Activated CD4-positive, alpha-beta T cell treated with anti-CD3 and anti-CD28 coated beads for 36 hours (primary cell): Measurements from ENCODE around the gene ADAP1. TPM values are rescaled to one million over a fixed set of nuclear protein-coding genes. Genes with fewer than 3 reads are reported as not detected.

Source experiments
- ATAC-seq: fragments of 200-7000 bp; cut with Tn5 transposase; one replicate; pipeline ENCODE4 v1.10.0; 2021; ENCODE audit warnings: mild to moderate bottlenecking, moderate library complexity
- CTCF ChIA-PET: fragments of 350-600 bp; sonication (Branson Sonifier 250); formaldehyde crosslinking; loops from one replicate; lab custom pipeline; 2021; ENCODE audit warnings: antibody characterized with exemption; lab: Charles Lee
- POLR2A ChIA-PET: fragments of 350-600 bp; sonication (Branson Sonifier 250); formaldehyde crosslinking; loops from one replicate; lab custom pipeline; 2021; ENCODE audit warnings: antibody characterized with exemption, inconsistent platforms; lab: Charles Lee
- DNase-seq: peaks from one replicate; pipeline ENCODE4 v3.0.0-alpha.2; 2020
- H3K27ac Mint-ChIP-seq: one replicate; pipeline ENCODE4 v1.8.0; 2021; ENCODE audit warnings: mixed read lengths
- H3K27me3 Mint-ChIP-seq: one replicate; pipeline ENCODE4 v1.8.0; 2021; ENCODE audit warnings: mixed read lengths
- H3K36me3 Mint-ChIP-seq: one replicate; pipeline ENCODE4 v1.8.0; 2021; ENCODE audit warnings: low read depth, mixed read lengths
- H3K4me1 Mint-ChIP-seq: one replicate; pipeline ENCODE4 v1.8.0; 2021; ENCODE audit warnings: mixed read lengths
- H3K4me3 Mint-ChIP-seq: one replicate; pipeline ENCODE4 v1.8.0; 2021; ENCODE audit warnings: mild to moderate bottlenecking, moderate library complexity, mixed read lengths
- H3K9me3 Mint-ChIP-seq: one replicate; pipeline ENCODE4 v1.8.0; 2021; ENCODE audit warnings: low read depth, mixed read lengths
- intact Hi-C, 2 experiments: fragments of 100-400 bp; cut with DNase I in 1 of 2; cut with micrococcal nuclease in 1 of 2; formaldehyde crosslinking; loops; one replicate each; pipeline versions ENCODE4 v1.14.2 to v1.15.1; 2022 to 2024; cut with DNase I, micrococcal nuclease
- total RNA-seq, 2 experiments: library from RNA; stranded (reverse); gene quantifications; one replicate each; pipeline ENCODE4 v1.2.3, GENCODE V29; 2021

The ADAP1 gene
- total RNA-seq, 2 experiments from 2014 or later = 13.1 to 14.8 TPM

DNA sequence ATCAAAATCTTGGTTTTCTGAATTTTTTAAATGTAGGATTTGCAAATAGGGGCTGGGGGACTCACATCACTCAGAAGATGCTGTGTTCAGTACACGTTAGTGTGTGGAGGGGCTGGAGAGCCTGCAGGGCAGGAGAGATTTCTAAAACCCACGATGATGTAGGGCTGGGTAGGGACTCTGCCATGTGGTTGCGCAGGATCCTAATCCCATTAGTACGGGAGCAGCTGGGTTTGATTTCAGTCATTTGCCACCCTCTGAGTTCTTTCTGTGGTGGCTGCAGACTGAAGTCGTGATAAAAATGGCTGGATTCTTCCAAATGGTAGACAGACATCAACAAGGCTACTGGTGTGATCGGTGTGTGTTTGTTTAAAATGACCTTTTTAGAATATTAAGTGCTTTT, 92.3 kb downstream of the ADAP1 start:
- peaks cover 57% of the 10 kb centered on the region for H3K36me3 Mint-ChIP-seq
- H3K4me1 Mint-ChIP-seq = no peaks in the 10 kb centered on the region
- H3K27ac Mint-ChIP-seq = peak overlapping the region; percentile 10
- DNase-seq (no peak), ATAC-seq (no peak)
- POLR2A ChIA-PET = no interaction called here
- no peaks in the 10 kb centered on the region for H3K27me3 Mint-ChIP-seq
- intact Hi-C loops = no loop called here
- H3K9me3 Mint-ChIP-seq = no peaks in the 10 kb centered on the region
- CTCF ChIA-PET = no interaction called here
- H3K4me3 Mint-ChIP-seq = no peak overlapping the region

DNA sequence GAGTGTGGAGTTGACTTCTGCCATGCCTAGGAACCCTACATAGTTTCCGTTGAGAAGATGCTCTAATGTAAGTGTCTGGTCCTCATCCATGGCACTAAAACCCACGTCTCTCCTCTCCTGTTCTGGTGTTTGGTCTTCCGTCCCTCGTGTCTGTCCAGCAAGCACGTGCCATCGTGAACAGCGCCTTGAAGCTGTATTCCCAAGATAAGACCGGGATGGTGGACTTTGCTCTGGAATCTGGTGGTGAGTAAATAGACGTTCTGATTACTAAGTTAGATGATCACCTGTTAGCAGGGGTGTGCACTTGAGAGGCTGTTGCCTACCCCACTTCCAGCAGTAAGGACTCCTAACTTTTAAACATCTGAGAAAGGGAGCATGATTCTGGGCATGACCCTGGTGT, 93.3 kb downstream of the ADAP1 start:
- intact Hi-C loops = no loop called here
- no peak for DNase-seq
- Mint-ChIP-seq H3K36me3 (peaks cover 58% of the 10 kb centered on the region), H3K4me1 (no peaks in the 10 kb centered on the region), H3K4me3 (no peak overlapping the region), H3K27me3 (no peaks in the 10 kb centered on the region), H3K27ac (no peak overlapping the region), H3K9me3 (no peaks in the 10 kb centered on the region)
- ATAC-seq = no peak
- ChIA-PET CTCF (no interaction called here), POLR2A (no interaction called here)

- POLR2A ChIA-PET = no interaction called here
- peaks cover 56% of the 10 kb centered on the region for H3K36me3 Mint-ChIP-seq
- H3K4me1 Mint-ChIP-seq = no peaks in the 10 kb centered on the region
- H3K9me3 Mint-ChIP-seq = no peaks in the 10 kb centered on the region
- no peak overlapping the region for H3K4me3 Mint-ChIP-seq
- DNase-seq = no peak
- no peak for ATAC-seq
- no peak overlapping the region for H3K27ac Mint-ChIP-seq
- intact Hi-C loops = no loop called here
- H3K27me3 Mint-ChIP-seq = no peaks in the 10 kb centered on the region
- CTCF ChIA-PET = no interaction called here
Observed at GRCh38 chr7:860149-860548, 94.3 kb downstream of the ADAP1 start.

DNA sequence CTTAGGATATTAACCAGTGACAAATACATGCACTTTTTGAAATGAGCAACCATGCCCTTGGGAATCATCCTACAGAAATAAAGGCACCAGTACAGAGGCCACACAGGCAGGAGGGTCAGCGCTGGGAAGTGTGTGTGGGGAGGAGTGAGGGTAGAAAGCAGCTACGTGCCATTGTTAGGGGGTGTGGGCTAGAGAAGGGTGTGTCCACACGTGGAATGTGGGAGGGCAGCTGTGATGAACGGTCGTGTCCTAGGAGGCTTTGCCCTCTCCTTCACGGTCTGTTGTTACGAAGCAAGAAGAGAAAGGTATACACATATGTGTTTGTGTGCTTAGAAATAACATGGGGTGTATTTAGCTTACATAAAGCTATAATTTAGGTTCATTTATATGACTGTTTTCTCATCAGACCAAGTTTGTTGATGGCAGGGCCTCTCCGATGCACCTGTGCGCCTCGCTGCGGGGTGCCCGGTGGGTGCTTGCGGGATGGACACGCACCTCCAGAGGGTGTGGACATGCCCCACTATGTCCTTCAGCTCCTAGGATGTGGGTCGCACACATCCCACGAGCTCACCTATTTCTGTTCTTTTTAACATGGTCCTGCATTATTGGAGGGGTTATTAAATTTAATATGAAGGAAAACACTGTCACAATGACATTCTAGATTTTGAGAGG, 95.0 kb downstream of the ADAP1 start:
- ATAC-seq = no peak
- no peaks in the 10 kb centered on the region for H3K27me3 Mint-ChIP-seq
- POLR2A ChIA-PET = no interaction called here
- intact Hi-C loops = no loop called here
- CTCF ChIA-PET = no interaction called here
- H3K4me3 Mint-ChIP-seq = no peak overlapping the region
- H3K9me3 Mint-ChIP-seq = no peaks in the 10 kb centered on the region
- peaks cover 56% of the 10 kb centered on the region for H3K36me3 Mint-ChIP-seq
- no peak for DNase-seq
- no peaks in the 10 kb centered on the region for H3K4me1 Mint-ChIP-seq
- no peak overlapping the region for H3K27ac Mint-ChIP-seq

GRCh38 chr7:857661-858060, 96.8 kb downstream of the ADAP1 start:
- Mint-ChIP-seq H3K27me3 (no peaks in the 10 kb centered on the region), H3K4me3 (no peak overlapping the region)

DNA sequence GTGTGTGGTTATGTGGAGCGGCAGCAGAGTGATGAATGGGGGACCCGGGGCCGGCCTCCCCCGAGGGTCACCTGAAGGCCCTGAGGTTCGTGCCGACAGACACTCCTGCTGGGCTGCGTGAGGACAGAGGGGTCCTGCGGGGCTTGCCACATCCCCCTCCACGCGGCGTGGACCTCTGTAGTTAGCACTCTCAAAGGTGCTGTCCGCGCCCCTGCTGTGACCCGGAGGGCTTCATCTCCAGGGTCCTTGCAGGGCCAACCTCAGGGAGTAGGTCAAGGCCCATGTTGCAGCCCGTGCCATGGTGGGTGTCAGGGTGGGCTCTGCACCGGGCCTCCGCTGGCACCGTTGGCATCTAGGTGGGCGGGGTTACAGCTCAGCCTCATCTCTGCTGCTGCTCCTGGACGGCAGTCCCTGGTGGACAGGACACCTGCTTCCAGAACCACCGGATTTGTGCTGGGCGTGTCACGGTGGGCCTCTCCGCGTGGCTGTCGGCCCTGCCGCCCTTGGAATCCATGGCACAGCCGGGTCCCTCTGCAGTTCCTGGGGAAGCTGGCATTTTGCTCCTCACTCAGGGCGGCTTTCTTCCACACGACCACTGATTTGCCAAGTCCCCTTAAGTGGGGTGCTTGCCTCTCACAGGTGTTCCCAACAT, 97.9 kb downstream of the ADAP1 start:
- ATAC-seq (no peak), DNase-seq (no peak)
- intact Hi-C loops = no loop called here
- ChIA-PET CTCF (no interaction called here), POLR2A (no interaction called here)
- Mint-ChIP-seq H3K36me3 (peaks cover 47% of the 10 kb centered on the region), H3K27me3 (no peaks in the 10 kb centered on the region), H3K9me3 (no peaks in the 10 kb centered on the region), H3K27ac (no peak overlapping the region), H3K4me1 (no peaks in the 10 kb centered on the region), H3K4me3 (no peak overlapping the region)

More at GRCh38 chr7:857661-858060, 96.8 kb downstream of the ADAP1 start:
- intact Hi-C loops = no loop called here
- ChIA-PET CTCF (interaction anchor here (0.7 kb wide), 1 partner anchor 192 kb away, joined by 3 read pairs; no protein-coding TSS in a partner anchor), POLR2A (no interaction called here)
- no peaks in the 10 kb centered on the region for H3K9me3 Mint-ChIP-seq
- peaks cover 52% of the 10 kb centered on the region for H3K36me3 Mint-ChIP-seq
- DNase-seq (no peak), ATAC-seq (no peak)
- no peak overlapping the region for H3K27ac Mint-ChIP-seq
- no peaks in the 10 kb centered on the region for H3K4me1 Mint-ChIP-seq

DNA sequence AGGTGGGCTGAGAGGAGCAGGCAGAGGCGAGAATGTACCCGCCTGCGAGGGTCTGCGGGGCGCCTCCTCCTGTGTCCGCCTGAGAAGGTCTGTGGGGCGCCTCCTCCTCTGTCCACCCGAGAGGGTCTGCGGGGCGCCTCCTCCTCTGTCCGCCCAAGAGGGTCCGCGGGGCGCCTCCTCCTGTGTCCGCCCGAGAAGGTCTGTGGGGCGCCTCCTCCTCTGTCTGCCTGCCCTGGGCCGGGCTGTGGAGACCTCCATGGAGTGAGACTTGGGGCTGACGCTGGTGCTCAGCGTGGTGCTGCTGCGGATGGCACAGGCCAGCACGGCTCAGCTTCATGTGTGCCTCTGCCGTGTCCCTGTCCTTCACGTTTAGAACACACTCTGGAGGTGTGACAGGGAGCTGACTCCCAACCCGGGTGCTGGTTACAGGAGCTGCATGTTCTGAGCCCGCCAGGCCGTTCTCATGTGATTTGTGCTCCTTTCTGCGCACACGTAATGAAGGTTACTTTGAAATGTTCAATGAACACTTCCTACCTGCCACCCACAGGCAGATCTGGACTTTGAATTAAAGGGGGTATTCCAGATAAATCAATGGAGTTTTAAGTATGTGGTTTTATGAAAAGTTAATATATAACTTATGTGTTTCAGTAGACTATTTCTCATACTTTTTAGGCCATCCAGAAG, 98.7 kb downstream of the ADAP1 start:
- H3K4me3 Mint-ChIP-seq = no peak overlapping the region
- intact Hi-C loops = no loop called here
- no peaks in the 10 kb centered on the region for H3K27me3 Mint-ChIP-seq
- H3K9me3 Mint-ChIP-seq = no peaks in the 10 kb centered on the region
- no peak for DNase-seq
- H3K36me3 Mint-ChIP-seq = peaks cover 42% of the 10 kb centered on the region
- ChIA-PET CTCF (no interaction called here), POLR2A (no interaction called here)
- no peak overlapping the region for H3K27ac Mint-ChIP-seq
- ATAC-seq = no peak
- H3K4me1 Mint-ChIP-seq = no peaks in the 10 kb centered on the region

DNA sequence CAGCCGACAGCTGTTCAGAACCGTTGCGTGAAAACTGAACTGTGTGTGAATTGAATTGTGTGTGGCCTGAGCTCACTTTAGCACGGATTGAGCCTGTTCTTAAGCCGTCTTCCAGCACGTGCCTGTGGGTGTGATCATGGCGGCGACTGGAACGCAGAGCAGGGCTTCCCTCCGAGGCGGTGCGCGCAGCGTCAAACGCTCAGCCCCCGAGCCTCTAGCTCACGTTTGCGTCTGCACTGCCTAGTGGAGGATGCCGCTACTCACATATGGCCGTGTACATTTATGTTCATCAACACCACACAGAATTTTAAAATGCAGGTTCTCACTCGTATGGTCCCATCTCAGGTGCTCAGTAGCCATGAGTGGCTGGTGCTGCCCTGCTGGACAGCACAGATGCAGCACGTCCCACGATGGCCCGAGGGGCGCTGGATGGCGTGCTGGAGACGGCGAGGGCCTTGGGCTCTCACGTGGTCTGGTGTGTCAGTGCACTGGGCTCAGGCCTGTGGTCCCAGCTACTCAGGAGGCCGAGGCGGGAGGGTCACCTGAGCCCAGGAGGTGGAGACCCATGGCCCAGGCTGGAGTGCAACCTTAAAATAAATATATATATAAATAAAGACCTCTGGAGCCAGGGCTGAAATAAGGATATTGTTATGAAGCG, 100.2 kb downstream of the ADAP1 start:
- ChIA-PET POLR2A (no interaction called here), CTCF (no interaction called here)
- H3K4me1 Mint-ChIP-seq = no peaks in the 10 kb centered on the region
- H3K27me3 Mint-ChIP-seq = no peaks in the 10 kb centered on the region
- no peak overlapping the region for H3K4me3 Mint-ChIP-seq
- H3K36me3 Mint-ChIP-seq = peaks cover 39% of the 10 kb centered on the region
- DNase-seq (no peak), ATAC-seq (no peak)
- H3K9me3 Mint-ChIP-seq = no peaks in the 10 kb centered on the region
- no peak overlapping the region for H3K27ac Mint-ChIP-seq
- intact Hi-C loops = no loop called here

GRCh38 chr7:853366-854117, 100.9 kb downstream of the ADAP1 start:
- ChIA-PET POLR2A (no interaction called here), CTCF (no interaction called here)
- ATAC-seq (no peak), DNase-seq (no peak)
- intact Hi-C loops = no loop called here
- H3K36me3 Mint-ChIP-seq = peaks cover 36% of the 10 kb centered on the region
- H3K4me3 Mint-ChIP-seq = no peak overlapping the region
- H3K4me1 Mint-ChIP-seq = no peaks in the 10 kb centered on the region
- no peak overlapping the region for H3K27ac Mint-ChIP-seq
- no peaks in the 10 kb centered on the region for H3K27me3 Mint-ChIP-seq
- no peaks in the 10 kb centered on the region for H3K9me3 Mint-ChIP-seq

- Mint-ChIP-seq H3K36me3 (peaks cover 32% of the 10 kb centered on the region), H3K9me3 (no peaks in the 10 kb centered on the region), H3K4me3 (no peak overlapping the region), H3K27ac (no peak overlapping the region), H3K4me1 (peaks cover 3% of the 10 kb centered on the region), H3K27me3 (no peaks in the 10 kb centered on the region)
- DNase-seq = no peak
- POLR2A ChIA-PET = no interaction called here
- intact Hi-C loops = no loop called here
- ATAC-seq = no peak
- CTCF ChIA-PET = interaction anchor here (1.5 kb wide), 1 partner anchor 22 kb away, joined by 5 read pairs; no protein-coding TSS in a partner anchor
Observed at GRCh38 chr7:851204-851603, 103.3 kb downstream of the ADAP1 start.

DNA sequence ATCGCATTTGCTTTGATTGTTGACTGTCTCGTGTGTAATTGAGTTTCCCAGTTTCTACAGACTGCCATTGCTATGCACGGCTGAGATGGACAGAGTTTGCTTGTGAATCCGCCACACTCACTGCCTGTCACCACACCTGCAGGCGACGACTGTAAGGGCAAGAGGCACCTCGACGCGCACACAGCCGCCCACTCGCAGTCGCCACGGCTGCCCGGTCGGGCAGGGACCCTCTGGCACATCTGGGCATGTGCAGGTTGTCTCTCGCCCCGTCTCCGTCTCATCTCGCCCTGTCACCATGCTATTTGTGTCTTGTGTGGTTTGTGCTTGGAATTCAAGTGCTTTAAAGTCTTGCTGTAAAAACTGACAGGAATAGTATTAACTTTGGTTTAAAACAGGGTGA, 104.7 kb downstream of the ADAP1 start:
- H3K36me3 Mint-ChIP-seq = peaks cover 32% of the 10 kb centered on the region
- DNase-seq = no peak
- intact Hi-C loops = no loop called here
- no peak for ATAC-seq
- no peak overlapping the region for H3K4me3 Mint-ChIP-seq
- H3K4me1 Mint-ChIP-seq = peaks cover 3% of the 10 kb centered on the region
- no peak overlapping the region for H3K27ac Mint-ChIP-seq
- H3K27me3 Mint-ChIP-seq = no peaks in the 10 kb centered on the region
- H3K9me3 Mint-ChIP-seq = no peaks in the 10 kb centered on the region
- POLR2A ChIA-PET = no interaction called here
- CTCF ChIA-PET = no interaction called here
